Neural progenitor cell (in vitro differentiated cells): ENCODE results near the gene ZNF213. TPM values are rescaled to one million over a fixed set of nuclear protein-coding genes. Genes with fewer than 3 reads are reported as not detected.

Source experiments
- DNase-seq: peaks from one replicate; pipeline ENCODE4 v3.0.0-alpha.2; 2016; ENCODE audit warnings: low spot score
- H2AFZ ChIP-seq: fragments of 200-600 bp; sonication (generic); replicated peaks from 2 replicates; pipeline ENCODE4 v1.6.1; 2016; ENCODE audit warnings: antibody characterized with exemption
- H3F3A ChIP-seq: fragments of 200-600 bp; sonication (generic); 2 replicates; pipeline ENCODE4 v1.6.1; 2016; ENCODE audit warnings: antibody characterized with exemption, low read depth
- H3K27ac ChIP-seq: fragments of 200-600 bp; sonication (generic); 2 replicates; pipeline ENCODE4 v1.5.1; 2016; ENCODE audit warnings: mild to moderate bottlenecking
- H3K27me3 ChIP-seq: fragments of 200-600 bp; sonication (generic); 2 replicates; pipeline ENCODE4 v1.6.1; 2016; ENCODE audit warnings: mild to moderate bottlenecking, moderate library complexity
- H3K36me3 ChIP-seq: fragments of 200-600 bp; sonication (generic); 2 replicates; pipeline ENCODE4 v1.5.1; 2016
- H3K4me1 ChIP-seq: fragments of 200-600 bp; sonication (generic); 2 replicates; pipeline ENCODE4 v1.6.1; 2016; ENCODE audit warnings: mixed run types
- H3K4me2 ChIP-seq: fragments of 200-600 bp; sonication (generic); 2 replicates; pipeline ENCODE4 v1.6.1; 2016
- H3K4me3 ChIP-seq: fragments of 200-600 bp; sonication (generic); 2 replicates; pipeline ENCODE4 v1.5.1; 2016
- H3K79me2 ChIP-seq: fragments of 200-600 bp; sonication (generic); 2 replicates; pipeline ENCODE4 v1.6.1; 2016; ENCODE audit warnings: low read depth
- H3K9ac ChIP-seq: fragments of 200-600 bp; sonication (generic); 2 replicates; pipeline ENCODE4 v1.6.1; 2016
- H3K9me3 ChIP-seq: fragments of 200-600 bp; sonication (generic); 2 replicates; pipeline ENCODE4 v1.5.1; 2016; ENCODE audit warnings: low read depth
- H4K20me1 ChIP-seq: fragments of 200-600 bp; sonication (generic); 2 replicates; pipeline ENCODE4 v1.6.1; 2016; ENCODE audit warnings: low read depth
- H3K27ac Mint-ChIP-seq: 3 replicates; pipeline ENCODE4 v1.8.0; 2021; ENCODE audit warnings: mixed read lengths
- H3K27me3 Mint-ChIP-seq: 2 replicates; pipeline ENCODE4 v1.8.0; 2022; ENCODE audit warnings: low read depth, mild to moderate bottlenecking, inconsistent platforms, moderate library complexity, mixed read lengths; ENCODE audit not compliant: insufficient read depth
- H3K36me3 Mint-ChIP-seq: 3 replicates; pipeline ENCODE4 v1.8.0; 2021; ENCODE audit warnings: mixed read lengths
- H3K4me1 Mint-ChIP-seq: 3 replicates; pipeline ENCODE4 v1.8.0; 2021; ENCODE audit warnings: mixed read lengths
- H3K4me3 Mint-ChIP-seq: 3 replicates; pipeline ENCODE4 v1.8.0; 2021; ENCODE audit warnings: mild to moderate bottlenecking, moderate library complexity, mixed read lengths
- H3K9me3 Mint-ChIP-seq: 3 replicates; pipeline ENCODE4 v1.8.0; 2020; ENCODE audit warnings: mixed read lengths
- CTCF ChIP-seq: fragments of 200-600 bp; sonication (generic); IDR thresholded peaks from 2 replicates; pipeline ENCODE4 v1.5.1; 2017; ENCODE audit warnings: antibody characterized with exemption, mild to moderate bottlenecking
- EZH2 ChIP-seq: fragments of 200-600 bp; sonication (generic); IDR thresholded peaks from 2 replicates; pipeline ENCODE4 v1.6.1; 2017; ENCODE audit warnings: antibody characterized with exemption, mild to moderate bottlenecking, moderate library complexity
- EZH2phosphoT487 ChIP-seq: fragments of 200-600 bp; sonication (generic); IDR thresholded peaks from 2 replicates; pipeline ENCODE4 v1.6.1; 2017; ENCODE audit warnings: antibody characterized with exemption
- total RNA-seq: library from RNA; depleted of rRNA; stranded (reverse); fragments of >200 nt; gene quantifications from 2 replicates; pipeline ENCODE4 v1.2.3, GENCODE V29; 2015; ENCODE audit warnings: low replicate concordance

ZNF213 gene
- total RNA-seq, 1 donor from 2014 or later = 1.3 TPM

DNA sequence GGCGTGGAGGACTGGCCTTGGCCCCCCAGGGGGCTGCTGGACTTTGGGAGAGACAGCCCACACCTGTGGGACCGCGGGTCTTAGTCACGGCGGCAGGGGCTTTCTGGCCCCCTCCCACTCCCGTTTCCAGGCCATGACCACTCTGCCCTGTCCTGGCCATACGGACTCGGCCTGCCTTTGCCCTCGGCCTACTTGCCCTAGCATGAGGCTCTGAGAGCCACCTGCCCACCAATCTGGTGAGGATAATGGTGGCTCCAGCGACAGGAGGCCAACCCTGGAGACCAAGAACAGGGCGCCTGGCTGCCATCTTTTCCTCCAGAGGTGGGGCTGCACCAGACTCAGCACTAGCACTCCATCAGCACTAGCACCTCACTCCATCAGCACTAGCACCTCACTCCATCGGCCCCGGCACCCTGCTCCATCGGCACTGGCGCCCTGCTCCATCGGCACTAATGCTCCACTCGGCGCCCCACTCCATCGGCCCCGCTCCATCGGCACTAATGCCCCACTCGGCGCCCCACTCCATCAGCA is 7.0 kb downstream of the ZNF213 start:
- DNase-seq = no peak
- Histone ChIP-seq H3K4me1 (no peaks in the 10 kb centered on the region), H4K20me1 (no peaks in the 10 kb centered on the region), H3K9me3 (no peaks in the 10 kb centered on the region), H3K27ac (no peak overlapping the region), H3K4me2 (no peak overlapping the region), H3F3A (no peaks in the 10 kb centered on the region), H3K79me2 (no peaks in the 10 kb centered on the region), H3K4me3 (no peak overlapping the region), H3K9ac (no peak overlapping the region), H2AFZ (no peak overlapping the region), H3K27me3 (no peaks in the 10 kb centered on the region), H3K36me3 (no peaks in the 10 kb centered on the region)
- Mint-ChIP-seq H3K27ac (no peak overlapping the region), H3K36me3 (peaks cover 8% of the 10 kb centered on the region), H3K4me3 (no peak overlapping the region), H3K4me1 (peaks cover 2% of the 10 kb centered on the region), H3K9me3 (no peaks in the 10 kb centered on the region), H3K27me3 (peaks cover 8% of the 10 kb centered on the region)
- TF ChIP-seq EZH2 (no peak), CTCF (no peak), EZH2phosphoT487 (no peak)

DNA sequence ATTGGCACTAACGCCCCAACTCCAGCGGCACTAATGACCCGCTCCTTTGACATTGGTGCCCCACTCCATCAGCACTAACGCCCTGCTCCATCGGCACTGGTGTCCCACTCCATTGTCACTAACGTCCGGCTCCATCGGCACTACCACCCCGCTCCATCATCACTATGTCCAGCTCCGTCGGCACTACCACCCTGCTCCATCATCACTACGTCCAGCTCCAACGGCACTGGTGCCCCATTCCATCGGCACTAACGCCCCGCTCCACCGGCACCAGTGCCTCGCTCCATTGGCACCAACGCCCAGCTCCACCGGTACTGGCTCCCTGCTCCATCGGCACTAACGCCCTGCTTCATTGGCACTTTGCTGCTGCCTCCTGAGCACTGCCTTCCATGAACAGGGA is 7.5 kb downstream of the ZNF213 start:
- no peak overlapping the region for H3K4me3 ChIP-seq
- H3K4me1 ChIP-seq = no peaks in the 10 kb centered on the region
- H3K36me3 ChIP-seq = no peaks in the 10 kb centered on the region
- no peak overlapping the region for H2AFZ ChIP-seq
- TF ChIP-seq CTCF (no peak), EZH2 (no peak), EZH2phosphoT487 (no peak)
- no peak overlapping the region for H3K4me2 ChIP-seq
- H3K9ac ChIP-seq = no peak overlapping the region
- H3K9me3 ChIP-seq = no peaks in the 10 kb centered on the region
- H4K20me1 ChIP-seq = no peaks in the 10 kb centered on the region
- H3F3A ChIP-seq = no peaks in the 10 kb centered on the region
- H3K27ac Mint-ChIP-seq = no peak overlapping the region
- peaks cover 8% of the 10 kb centered on the region for H3K36me3 Mint-ChIP-seq
- H3K27me3 ChIP-seq = peaks cover 3% of the 10 kb centered on the region
- peaks cover 8% of the 10 kb centered on the region for H3K27me3 Mint-ChIP-seq
- no peaks in the 10 kb centered on the region for H3K79me2 ChIP-seq
- H3K27ac ChIP-seq = no peak overlapping the region
- H3K4me3 Mint-ChIP-seq = no peak overlapping the region
- no peak for DNase-seq
- peaks cover 2% of the 10 kb centered on the region for H3K4me1 Mint-ChIP-seq
- H3K9me3 Mint-ChIP-seq = no peaks in the 10 kb centered on the region

DNA sequence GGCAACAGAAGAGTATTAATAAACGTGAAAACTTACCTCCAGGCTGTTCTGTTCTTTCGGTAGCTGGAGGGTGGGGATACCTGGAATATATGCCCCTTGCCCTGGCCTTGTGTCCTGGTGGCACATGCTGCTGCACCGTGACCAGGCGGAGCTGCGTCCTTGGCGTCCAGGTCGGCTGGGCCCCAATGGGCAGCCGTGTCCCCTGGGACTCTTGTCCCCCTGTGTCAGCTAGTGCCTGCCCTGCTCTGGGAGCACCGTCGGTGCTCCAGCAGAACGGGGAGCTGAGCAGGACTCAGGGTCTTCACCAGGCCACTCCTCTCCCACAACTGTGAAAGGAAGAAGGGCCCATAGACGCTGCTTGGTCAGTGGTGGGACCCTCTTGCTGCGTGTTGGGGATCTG is 7.9 kb downstream of the ZNF213 start:
- Histone ChIP-seq H3K9ac (no peak overlapping the region), H3K36me3 (no peaks in the 10 kb centered on the region), H3K27ac (no peak overlapping the region), H3K4me1 (no peaks in the 10 kb centered on the region), H3K9me3 (no peaks in the 10 kb centered on the region), H3F3A (no peaks in the 10 kb centered on the region), H3K4me3 (no peak overlapping the region), H2AFZ (no peak overlapping the region), H3K79me2 (no peaks in the 10 kb centered on the region), H3K4me2 (no peak overlapping the region), H4K20me1 (no peaks in the 10 kb centered on the region), H3K27me3 (peaks cover 8% of the 10 kb centered on the region)
- Mint-ChIP-seq H3K27ac (no peak overlapping the region), H3K9me3 (no peaks in the 10 kb centered on the region), H3K27me3 (peaks cover 8% of the 10 kb centered on the region), H3K36me3 (peaks cover 8% of the 10 kb centered on the region), H3K4me1 (peaks cover 2% of the 10 kb centered on the region), H3K4me3 (no peak overlapping the region)
- TF ChIP-seq CTCF (no peak), EZH2phosphoT487 (no peak), EZH2 (no peak)
- no peak for DNase-seq
